ENCODE data around the gene FBXO42. TPM values are rescaled to one million over a fixed set of nuclear protein-coding genes. Genes with fewer than 3 reads are reported as not detected.
A peak's percentile ranks its signal among the peaks of the same experiment; 100 is the strongest.

Gene FBXO42
- total and polyA plus RNA-seq, 8 donors: 7.4 to 11.9 (median 9.7) TPM

GRCh38 chr1:16204216-16204615 is 148.1 kb downstream of the FBXO42 start:
- no peaks in the 10 kb centered on the region for H3K9me3 ChIP-seq

GRCh38 chr1:16203550-16203949 is 148.7 kb downstream of the FBXO42 start:
- Histone ChIP-seq H3K9me3 (no peaks in the 10 kb centered on the region), H3K4me1 (peaks cover 0 to 9% (median 0%) of the 10 kb centered on the region in 3 donors), H3K4me3 (no peak overlapping the region), H3K27me3 (no peaks in the 10 kb centered on the region), H3K27ac (no peak overlapping the region), H3K36me3 (no peaks in the 10 kb centered on the region)
- TF ChIP-seq CTCF (IDR thresholded peaks at IDR 0.05): no peak
- ATAC-seq (no peak), FAIRE-seq (no peak), DNase-seq (no peak)
- intact Hi-C loops (cut with DNase I): loop anchor here in 1 of 3 donors (5.0 kb wide), 1 partner anchor 39 kb away; no protein-coding TSS in a partner anchor
- WGBS, 2 donors: 46 to 57% methylated on average over 3 of the region's 3 CpGs

More at GRCh38 chr1:16204216-16204615, 148.1 kb downstream of the FBXO42 start:
- Histone ChIP-seq H3K36me3 (no peaks in the 10 kb centered on the region), H3K4me3 (no peak overlapping the region), H3K27me3 (no peaks in the 10 kb centered on the region), H3K27ac (no peak overlapping the region), H3K4me1 (peaks cover 0 to 11% (median 0%) of the 10 kb centered on the region in 3 donors)
- ATAC-seq: no peak
- WGBS, 2 donors: 90 to 94% methylated on average over 2 of the region's 2 CpGs
- intact Hi-C loops (cut with DNase I): loop anchor here in 1 of 3 donors (5.0 kb wide), 1 partner anchor 38 kb away; no protein-coding TSS in a partner anchor
- no peak for TF ChIP-seq CTCF (IDR thresholded peaks at IDR 0.05)
- no peak for FAIRE-seq
- peak in 1 of 6 donors; percentile 7 for DNase-seq

GRCh38 chr1:16202281-16203210 is 149.7 kb downstream of the FBXO42 start:
- ATAC-seq (no peak), FAIRE-seq (no peak), DNase-seq (peak in 2 of 6 donors; percentile 7 to 13)
- H3K27me3 ChIP-seq: no peaks in the 10 kb centered on the region
- TF ChIP-seq CTCF (IDR thresholded peaks at IDR 0.05): no peak
- no peaks in the 10 kb centered on the region for H3K9me3 ChIP-seq
- 90 to 91% methylated on average over 21 to 24 of the region's 24 CpGs for WGBS, 2 donors
- no peak overlapping the region for H3K27ac ChIP-seq
- intact Hi-C loops (cut with DNase I): loop anchor here in 1 of 3 donors (5.0 kb wide), 1 partner anchor 40 kb away; no protein-coding TSS in a partner anchor
- H3K36me3 ChIP-seq: no peaks in the 10 kb centered on the region
- H3K4me1 ChIP-seq: peaks cover 0 to 6% (median 0%) of the 10 kb centered on the region in 3 donors
- H3K4me3 ChIP-seq: no peak overlapping the region

- Histone ChIP-seq H3K36me3 (no peaks in the 10 kb centered on the region), H3K4me3 (no peak overlapping the region), H3K9me3 (no peaks in the 10 kb centered on the region), H3K27me3 (no peaks in the 10 kb centered on the region), H3K27ac (no peak overlapping the region), H3K4me1 (no peaks in the 10 kb centered on the region)
- DNase-seq (no peak), ATAC-seq (no peak), FAIRE-seq (no peak)
- TF ChIP-seq CTCF (IDR thresholded peaks at IDR 0.05): no peak
- 89 to 96% methylated on average over 4 of the region's 4 CpGs for WGBS, 2 donors
- intact Hi-C loops (cut with DNase I): loop anchor here in 1 of 3 donors (5.0 kb wide), 1 partner anchor 43 kb away; no protein-coding TSS in a partner anchor
These were observed 152.6 kb downstream of the FBXO42 start for GRCh38 chr1:16199700-16200099.

Measured in pancreas (tissue), 10 donors.